Measurements from ENCODE around the gene KLHL9. TPM values are rescaled to one million over a fixed set of nuclear protein-coding genes. Genes with fewer than 3 reads are reported as not detected.

The KLHL9 gene
- total RNA-seq, 1 experiment from 2014 or later, result 18.2 TPM

DNA sequence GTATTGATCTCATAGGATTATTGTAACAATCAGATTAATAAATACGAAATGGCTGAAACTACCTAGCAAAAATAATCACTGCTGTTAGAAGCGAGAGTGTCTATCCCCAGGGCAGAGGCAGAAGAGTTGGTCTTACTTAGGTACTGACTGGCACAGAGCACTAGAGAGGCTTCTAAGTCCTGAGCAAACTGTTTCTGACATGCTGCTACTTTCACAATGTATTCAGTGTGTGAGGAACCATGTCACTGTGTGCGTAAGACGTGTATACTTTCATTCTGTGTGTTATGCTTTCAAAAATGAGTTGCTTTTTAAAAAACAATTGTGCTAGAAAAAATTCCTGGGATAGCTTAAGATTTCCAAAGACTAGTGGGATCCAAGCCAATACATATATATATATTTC, 5.5 kb upstream of the KLHL9 start:
- Histone ChIP-seq H3K18ac (ENCODE audit: insufficient read length, low read depth, low read length) (no peak overlapping the region), H4K91ac (ENCODE audit: insufficient read length, low read depth, low read length) (no peak overlapping the region), H2AFZ (ENCODE audit: low read length) (no peak overlapping the region), H2BK12ac (ENCODE audit: insufficient read length, low read depth, low read length) (no peak overlapping the region), H3K4me2 (ENCODE audit: insufficient read depth, insufficient read length, low read length) (no peak overlapping the region), H2BK5ac (ENCODE audit: insufficient read length, low read length) (no peak overlapping the region), H2AK5ac (ENCODE audit: insufficient read length, low read length) (no peak overlapping the region), H2BK20ac (ENCODE audit: low read depth, low read length, poor library complexity, severe bottlenecking) (no peak overlapping the region), H3K27me3 (ENCODE audit: insufficient read depth, low read length) (no peaks in the 10 kb centered on the region), H2BK15ac (ENCODE audit: low read depth, low read length) (no peak overlapping the region), H3K56ac (ENCODE audit: insufficient read length, low read depth, low read length) (no peak overlapping the region), H3K27ac (ENCODE audit: insufficient read length, low read depth, low read length) (no peak overlapping the region), H3T11ph (ENCODE audit: low read length) (no peak overlapping the region), H3K79me1 (ENCODE audit: insufficient read depth, low read depth, low read length, poor library complexity, severe bottlenecking) (no peaks in the 10 kb centered on the region), H4K8ac (replicated peaks; ENCODE audit: insufficient read length, low read depth, low read length) (no peak overlapping the region), H3K9me3 (ENCODE audit: control insufficient read depth, low read depth, low read length) (no peaks in the 10 kb centered on the region), H4K20me1 (ENCODE audit: control insufficient read depth, insufficient read depth, insufficient read length) (no peaks in the 10 kb centered on the region), H3K4ac (ENCODE audit: low read depth, low read length) (no peak overlapping the region), H3K79me2 (ENCODE audit: insufficient read depth, low read length) (no peaks in the 10 kb centered on the region), H3K23ac (ENCODE audit: insufficient read length, low read depth, low read length) (no peak overlapping the region), H3K4me1 (ENCODE audit: insufficient read depth, low read length) (no peaks in the 10 kb centered on the region), H3K9ac (ENCODE audit: extremely low read depth, insufficient read length, low read length) (no peak overlapping the region), H3K23me2 (ENCODE audit: insufficient read length, low read depth, low read length, poor library complexity, severe bottlenecking) (no peaks in the 10 kb centered on the region), H4K5ac (ENCODE audit: insufficient read length, low read depth, low read length) (no peak overlapping the region), H2BK120ac (ENCODE audit: low read depth, low read length, poor library complexity, severe bottlenecking) (no peak overlapping the region), H3K14ac (ENCODE audit: insufficient read depth, low read length) (no peak overlapping the region)
- Mint-ChIP-seq H3K4me3 (no peak overlapping the region), H3K27ac (no peak overlapping the region), H3K36me3 (ENCODE audit: insufficient read depth in 1 of 3, low read depth in 3 of 3) (no peaks in the 10 kb centered on the region; a peak in 1 of 7 replicates), H3K4me1 (peaks cover 0 to 8% of the 10 kb centered on the region in 2 experiments; a peak in 3 of 4 replicates), H3K27me3 (ENCODE audit: low read depth) (peaks cover 14% of the 10 kb centered on the region), H3K9me3 (peaks cover 0 to 6% of the 10 kb centered on the region in 2 experiments; a peak in 2 of 5 replicates)
- WGBS (ENCODE audit: extremely low coverage, insufficient read length, low lambda C conversion rate), result no CpG with 5 or more reads among the region's 4 CpGs
- no peak for DNase-seq
- TF ChIP-seq, protein P1, sequence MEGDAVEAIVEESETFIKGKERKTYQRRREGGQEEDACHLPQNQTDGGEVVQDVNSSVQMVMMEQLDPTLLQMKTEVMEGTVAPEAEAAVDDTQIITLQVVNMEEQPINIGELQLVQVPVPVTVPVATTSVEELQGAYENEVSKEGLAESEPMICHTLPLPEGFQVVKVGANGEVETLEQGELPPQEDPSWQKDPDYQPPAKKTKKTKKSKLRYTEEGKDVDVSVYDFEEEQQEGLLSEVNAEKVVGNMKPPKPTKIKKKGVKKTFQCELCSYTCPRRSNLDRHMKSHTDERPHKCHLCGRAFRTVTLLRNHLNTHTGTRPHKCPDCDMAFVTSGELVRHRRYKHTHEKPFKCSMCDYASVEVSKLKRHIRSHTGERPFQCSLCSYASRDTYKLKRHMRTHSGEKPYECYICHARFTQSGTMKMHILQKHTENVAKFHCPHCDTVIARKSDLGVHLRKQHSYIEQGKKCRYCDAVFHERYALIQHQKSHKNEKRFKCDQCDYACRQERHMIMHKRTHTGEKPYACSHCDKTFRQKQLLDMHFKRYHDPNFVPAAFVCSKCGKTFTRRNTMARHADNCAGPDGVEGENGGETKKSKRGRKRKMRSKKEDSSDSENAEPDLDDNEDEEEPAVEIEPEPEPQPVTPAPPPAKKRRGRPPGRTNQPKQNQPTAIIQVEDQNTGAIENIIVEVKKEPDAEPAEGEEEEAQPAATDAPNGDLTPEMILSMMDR (conservative IDR thresholded peaks at IDR 0.05), result no peak
